Measurements from ENCODE around the gene C16orf86.

C16orf86 gene

GRCh38 chr16:67651847-67652246, 14.8 kb upstream of the C16orf86 start:
- H3K4me2 ChIP-seq (ENCODE audit: low read depth, low read length) = no peak overlapping the region
- H2AFZ ChIP-seq (ENCODE audit: low read length) = no peak overlapping the region
- H3K9me3 ChIP-seq (replicated peaks; ENCODE audit: insufficient read depth, low read length) = no peaks in the 10 kb centered on the region
- no peaks in the 10 kb centered on the region for H3K4me1 ChIP-seq (ENCODE audit: low read length)
- no peak for DNase-seq
- H4K20me1 ChIP-seq (ENCODE audit: insufficient read depth, low read length) = no peaks in the 10 kb centered on the region
- H3K9me2 ChIP-seq (replicated peaks; ENCODE audit: insufficient read depth, low read length) = no peaks in the 10 kb centered on the region
- H3K79me2 ChIP-seq (ENCODE audit: low read length) = peaks cover 10% of the 10 kb centered on the region
- no peak overlapping the region for H3K27ac ChIP-seq (ENCODE audit: low read length)
- peaks cover 4% of the 10 kb centered on the region; the same call in 1 of the 2 replicates for H3F3A ChIP-seq (ENCODE audit: insufficient read depth, low read length)
- H3K4me3 ChIP-seq (ENCODE audit: low read length) = no peak overlapping the region
- H3K36me3 ChIP-seq (replicated peaks; ENCODE audit: insufficient read depth, low read length) = no peaks in the 10 kb centered on the region
- no peak overlapping the region for H3K9ac ChIP-seq (ENCODE audit: low read length)
- H3K27me3 ChIP-seq (replicated peaks; ENCODE audit: insufficient read depth, low read length) = no peaks in the 10 kb centered on the region
- TF ChIP-seq EZH2phosphoT487 (IDR thresholded peaks at IDR 0.05; ENCODE audit: low read length) = no peak
- no peak for TF ChIP-seq EZH2 (optimal IDR thresholded peaks at IDR 0.05; ENCODE audit: low read depth, low read length)
- no peak for TF ChIP-seq CTCF (IDR thresholded peaks at IDR 0.05; ENCODE audit: low read length)

GRCh38 chr16:67652578-67653127, 14.0 kb upstream of the C16orf86 start:
- H3K79me2 ChIP-seq (ENCODE audit: low read length) = peaks cover 5% of the 10 kb centered on the region
- H3K27ac ChIP-seq (ENCODE audit: low read length) = no peak overlapping the region
- no peak for DNase-seq
- H3K27me3 ChIP-seq (replicated peaks; ENCODE audit: insufficient read depth, low read length) = no peaks in the 10 kb centered on the region
- H3K9me3 ChIP-seq (replicated peaks; ENCODE audit: insufficient read depth, low read length) = no peaks in the 10 kb centered on the region
- no peaks in the 10 kb centered on the region for H3K9me2 ChIP-seq (replicated peaks; ENCODE audit: insufficient read depth, low read length)
- H3F3A ChIP-seq (ENCODE audit: insufficient read depth, low read length) = peaks cover 4% of the 10 kb centered on the region; the same call in 1 of the 2 replicates
- H2AFZ ChIP-seq (ENCODE audit: low read length) = no peak overlapping the region
- H3K4me2 ChIP-seq (ENCODE audit: low read depth, low read length) = no peak overlapping the region
- H3K36me3 ChIP-seq (replicated peaks; ENCODE audit: insufficient read depth, low read length) = no peaks in the 10 kb centered on the region
- no peak overlapping the region for H3K9ac ChIP-seq (ENCODE audit: low read length)
- H3K4me1 ChIP-seq (ENCODE audit: low read length) = no peaks in the 10 kb centered on the region
- H4K20me1 ChIP-seq (ENCODE audit: insufficient read depth, low read length) = no peaks in the 10 kb centered on the region
- no peak overlapping the region for H3K4me3 ChIP-seq (ENCODE audit: low read length)
- TF ChIP-seq EZH2phosphoT487 (IDR thresholded peaks at IDR 0.05; ENCODE audit: low read length) (no peak), EZH2 (optimal IDR thresholded peaks at IDR 0.05; ENCODE audit: low read depth, low read length) (no peak), CTCF (IDR thresholded peaks at IDR 0.05; ENCODE audit: low read length) (no peak)

GRCh38 chr16:67653128-67653788, 13.4 kb upstream of the C16orf86 start:
- H3F3A ChIP-seq (ENCODE audit: insufficient read depth, low read length) = peaks cover 4% of the 10 kb centered on the region; the same call in 1 of the 2 replicates
- H3K79me2 ChIP-seq (ENCODE audit: low read length) = peaks cover 11% of the 10 kb centered on the region
- no peak for DNase-seq
- no peaks in the 10 kb centered on the region for H3K9me3 ChIP-seq (replicated peaks; ENCODE audit: insufficient read depth, low read length)
- no peak overlapping the region for H2AFZ ChIP-seq (ENCODE audit: low read length)
- H3K4me3 ChIP-seq (ENCODE audit: low read length) = no peak overlapping the region
- H3K27me3 ChIP-seq (replicated peaks; ENCODE audit: insufficient read depth, low read length) = no peaks in the 10 kb centered on the region
- H3K4me1 ChIP-seq (ENCODE audit: low read length) = no peaks in the 10 kb centered on the region
- no peak overlapping the region for H3K9ac ChIP-seq (ENCODE audit: low read length)
- no peaks in the 10 kb centered on the region for H4K20me1 ChIP-seq (ENCODE audit: insufficient read depth, low read length)
- TF ChIP-seq CTCF (IDR thresholded peaks at IDR 0.05; ENCODE audit: low read length) = no peak
- TF ChIP-seq EZH2phosphoT487 (IDR thresholded peaks at IDR 0.05; ENCODE audit: low read length) = no peak
- TF ChIP-seq EZH2 (optimal IDR thresholded peaks at IDR 0.05; ENCODE audit: low read depth, low read length) = no peak
- H3K36me3 ChIP-seq (replicated peaks; ENCODE audit: insufficient read depth, low read length) = no peaks in the 10 kb centered on the region
- no peaks in the 10 kb centered on the region for H3K9me2 ChIP-seq (replicated peaks; ENCODE audit: insufficient read depth, low read length)
- no peak overlapping the region for H3K4me2 ChIP-seq (ENCODE audit: low read depth, low read length)
- H3K27ac ChIP-seq (ENCODE audit: low read length) = no peak overlapping the region

Data from MM.1S (cell line).